Endothelial cell (in vitro differentiated cells): ENCODE measurements around the gene SLC24A3. TPM values are rescaled to one million over a fixed set of nuclear protein-coding genes. Genes with fewer than 3 reads are reported as not detected.

Source experiments
- DNase-seq: peaks from one replicate; pipeline ENCODE4 v3.0.0; 2021; ENCODE audit warnings: low spot score
- H3K27ac Mint-ChIP-seq: one replicate; pipeline ENCODE4 v1.8.0; 2021; ENCODE audit warnings: mixed read lengths, inconsistent platforms; ENCODE audit not compliant: unreplicated experiment
- H3K27me3 Mint-ChIP-seq: one replicate; pipeline ENCODE4 v1.8.0; 2021; ENCODE audit warnings: mild to moderate bottlenecking, moderate library complexity, mixed read lengths, inconsistent platforms; ENCODE audit not compliant: unreplicated experiment
- H3K36me3 Mint-ChIP-seq: one replicate; pipeline ENCODE4 v1.8.0; 2021; ENCODE audit warnings: mild to moderate bottlenecking, low read depth, mixed read lengths, inconsistent platforms; ENCODE audit not compliant: unreplicated experiment
- H3K4me1 Mint-ChIP-seq: one replicate; pipeline ENCODE4 v1.8.0; 2021; ENCODE audit warnings: mild to moderate bottlenecking, mixed read lengths, inconsistent platforms; ENCODE audit not compliant: unreplicated experiment
- H3K4me3 Mint-ChIP-seq: one replicate; pipeline ENCODE4 v1.8.0; 2021; ENCODE audit warnings: mild to moderate bottlenecking, mixed read lengths, inconsistent platforms; ENCODE audit not compliant: unreplicated experiment
- H3K9me3 Mint-ChIP-seq: one replicate; pipeline ENCODE4 v1.8.0; 2021; ENCODE audit warnings: mixed read lengths, inconsistent platforms; ENCODE audit not compliant: unreplicated experiment
- CTCF ChIP-seq: fragments of 200-600 bp; sonication (generic); IDR thresholded peaks from one replicate; pipeline ENCODE4 v1.5.0; 2021; ENCODE audit warnings: antibody characterized with exemption; ENCODE audit not compliant: unreplicated experiment
- total RNA-seq: library from RNA; stranded (reverse); fragmentation: NEBNext Ultra II Directional; extraction: Animal tissue kit (Norgen Biotek cat#: 25700); gene quantifications from one replicate; pipeline ENCODE4 v1.2.1, GENCODE V29; 2021; ENCODE audit not compliant: unreplicated experiment

SLC24A3 gene
- total RNA-seq, 1 donor from 2014 or later, result 0.15 TPM

DNA sequence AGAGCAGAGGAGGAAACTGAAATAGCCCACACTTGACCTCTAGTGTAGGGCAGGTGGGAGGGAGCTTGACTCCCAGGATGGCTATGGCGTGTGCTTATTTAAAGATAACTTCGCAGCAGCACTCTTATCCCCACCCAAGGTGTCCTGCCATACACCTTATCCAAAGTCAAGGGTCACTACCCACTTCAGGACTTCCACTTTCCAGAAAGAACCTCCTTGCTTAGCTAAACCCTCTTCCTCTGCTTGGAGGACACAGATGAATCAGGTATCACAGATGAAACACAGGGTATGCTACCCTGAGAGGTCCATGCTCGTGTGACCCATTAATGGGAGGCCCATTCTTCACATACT lies 547.9 kb downstream of the SLC24A3 start:
- peaks cover 27% of the 10 kb centered on the region for H3K4me1 Mint-ChIP-seq
- no peak overlapping the region for H3K4me3 Mint-ChIP-seq
- H3K27me3 Mint-ChIP-seq, result peaks cover 6% of the 10 kb centered on the region
- H3K9me3 Mint-ChIP-seq, result no peaks in the 10 kb centered on the region
- H3K36me3 Mint-ChIP-seq, result no peaks in the 10 kb centered on the region
- TF ChIP-seq CTCF, result no peak
- H3K27ac Mint-ChIP-seq, result peak overlapping the region; percentile 20
- DNase-seq, result no peak

- Mint-ChIP-seq H3K4me3 (peak overlapping the region; percentile 37), H3K36me3 (no peaks in the 10 kb centered on the region), H3K4me1 (peaks cover 27% of the 10 kb centered on the region), H3K27ac (no peak overlapping the region), H3K9me3 (no peaks in the 10 kb centered on the region), H3K27me3 (peaks cover 2% of the 10 kb centered on the region)
- no peak for DNase-seq
- TF ChIP-seq CTCF, result no peak
These were observed 548.9 kb downstream of the SLC24A3 start for GRCh38 chr20:19761326-19761725.

GRCh38 chr20:19761841-19762240 lies 549.4 kb downstream of the SLC24A3 start:
- no peak overlapping the region for H3K4me3 Mint-ChIP-seq
- H3K27me3 Mint-ChIP-seq, result peaks cover 2% of the 10 kb centered on the region
- no peaks in the 10 kb centered on the region for H3K36me3 Mint-ChIP-seq
- H3K27ac Mint-ChIP-seq, result no peak overlapping the region
- TF ChIP-seq CTCF, result no peak
- no peaks in the 10 kb centered on the region for H3K9me3 Mint-ChIP-seq
- DNase-seq, result no peak
- H3K4me1 Mint-ChIP-seq, result peaks cover 23% of the 10 kb centered on the region

GRCh38 chr20:19764207-19764606 lies 551.8 kb downstream of the SLC24A3 start:
- TF ChIP-seq CTCF, result no peak
- Mint-ChIP-seq H3K4me3 (no peak overlapping the region), H3K4me1 (peaks cover 22% of the 10 kb centered on the region), H3K27me3 (peaks cover 4% of the 10 kb centered on the region), H3K36me3 (no peaks in the 10 kb centered on the region), H3K27ac (no peak overlapping the region), H3K9me3 (no peaks in the 10 kb centered on the region)
- DNase-seq, result no peak

GRCh38 chr20:19765266-19765665 lies 552.8 kb downstream of the SLC24A3 start:
- Mint-ChIP-seq H3K36me3 (no peaks in the 10 kb centered on the region), H3K4me3 (no peak overlapping the region), H3K27me3 (peaks cover 4% of the 10 kb centered on the region), H3K9me3 (no peaks in the 10 kb centered on the region), H3K4me1 (peaks cover 26% of the 10 kb centered on the region), H3K27ac (no peak overlapping the region)
- no peak for TF ChIP-seq CTCF
- DNase-seq, result no peak
